Activated CD8-positive, alpha-beta memory T cell treated with anti-CD3 and anti-CD28 coated beads for 36 hours (primary cell): ENCODE measurements around the gene SAP30BP. TPM values are rescaled to one million over a fixed set of nuclear protein-coding genes. Genes with fewer than 3 reads are reported as not detected.

ENCODE experiments used
- CTCF ChIA-PET: fragments of 350-600 bp; sonication (Branson Sonifier 250); formaldehyde crosslinking; loops from one replicate; lab custom pipeline; 2021; ENCODE audit warnings: antibody characterized with exemption; lab: Charles Lee
- POLR2A ChIA-PET: fragments of 350-600 bp; sonication (Branson Sonifier 250); formaldehyde crosslinking; loops from one replicate; lab custom pipeline; 2021; ENCODE audit warnings: antibody characterized with exemption; lab: Charles Lee
- total RNA-seq, 2 experiments: library from RNA; stranded (reverse); gene quantifications; one replicate each; pipeline ENCODE4 v1.2.3, GENCODE V29; 2021

The SAP30BP gene
- total RNA-seq, 2 experiments from 2014 or later, result 98.1 to 103 TPM

- ChIA-PET POLR2A (no interaction called here), CTCF (interaction anchor here (1.6 to 2.1 kb wide), 2 partner anchors 8 to 16 kb away, joined by 5 to 12 read pairs; partner anchors contain the start of gene SMIM5)
Measured at GRCh38 chr17:75641343-75641742, 25.8 kb upstream of the SAP30BP start.

- ChIA-PET POLR2A (no interaction called here), CTCF (interaction anchor here (0.6 to 2.1 kb wide), 3 partner anchors 9 to 106 kb away, joined by 3 to 12 read pairs (median 5); partner anchors contain the start of gene SMIM5)
Measured at GRCh38 chr17:75642182-75642783, 24.9 kb upstream of the SAP30BP start.

GRCh38 chr17:75642784-75643642 lies 24.1 kb upstream of the SAP30BP start:
- ChIA-PET CTCF (interaction anchor here (2.1 to 5.3 kb wide), 2 partner anchors 9 to 10 kb away, joined by 12 to 35 read pairs; partner anchors contain the start of gene SMIM5), POLR2A (no interaction called here)

GRCh38 chr17:75643643-75644017 lies 23.5 kb upstream of the SAP30BP start:
- ChIA-PET POLR2A (no interaction called here), CTCF (interaction anchor here (1.4 to 5.3 kb wide), 2 partner anchors 10 to 107 kb away, joined by 5 to 35 read pairs; partner anchors contain the start of gene SMIM5)

- POLR2A ChIA-PET, result interaction anchor here (0.6 kb wide), 1 partner anchor 234 kb away, joined by 9 read pairs; no protein-coding TSS in a partner anchor
- CTCF ChIA-PET, result interaction anchor here (0.6 to 5.3 kb wide), 7 partner anchors 12 to 123 kb away, joined by 3 to 35 read pairs (median 3); partner anchors contain the start of gene SMIM5
Measured at GRCh38 chr17:75645501-75645888, 21.6 kb upstream of the SAP30BP start.

- ChIA-PET POLR2A (no interaction called here), CTCF (interaction anchor here (0.9 to 5.3 kb wide), 5 partner anchors 13 to 102 kb away, joined by 3 to 35 read pairs (median 4); partner anchors contain the start of genes RECQL5, SAP30BP and SMIM5)
Measured at GRCh38 chr17:75645889-75646637, 21.1 kb upstream of the SAP30BP start.

GRCh38 chr17:75646638-75646992 lies 20.5 kb upstream of the SAP30BP start:
- POLR2A ChIA-PET, result no interaction called here

GRCh38 chr17:75647061-75647460 lies 20.1 kb upstream of the SAP30BP start:
- POLR2A ChIA-PET, result no interaction called here
- CTCF ChIA-PET, result interaction anchor here (0.6 to 5.3 kb wide), 3 partner anchors 14 to 101 kb away, joined by 3 to 35 read pairs (median 4); partner anchors contain the start of genes RECQL5, SAP30BP and SMIM5

More at GRCh38 chr17:75646638-75646992, 20.5 kb upstream of the SAP30BP start:
- CTCF ChIA-PET, result interaction anchor here (0.6 to 5.3 kb wide), 4 partner anchors 13 to 101 kb away, joined by 3 to 35 read pairs (median 4); partner anchors contain the start of genes RECQL5, SAP30BP and SMIM5

GRCh38 chr17:75647921-75648320 lies 19.2 kb upstream of the SAP30BP start:
- ChIA-PET CTCF (interaction anchor here (0.7 to 5.3 kb wide), 2 partner anchors 14 to 102 kb away, joined by 3 to 35 read pairs; partner anchors contain the start of gene SMIM5), POLR2A (no interaction called here)

- ChIA-PET CTCF (interaction anchor here (1.2 to 1.8 kb wide), 3 partner anchors 16 to 100 kb away, joined by 3 to 9 read pairs (median 5); partner anchors contain the start of gene SMIM5), POLR2A (no interaction called here)
Measured at GRCh38 chr17:75649687-75650086, 17.5 kb upstream of the SAP30BP start.

- POLR2A ChIA-PET, result no interaction called here
- CTCF ChIA-PET, result interaction anchor here (1.3 to 8.3 kb wide), 2 partner anchors 18 to 99 kb away, joined by 3 to 49 read pairs; partner anchors contain the start of gene SMIM5
Measured at GRCh38 chr17:75650874-75651273, 16.3 kb upstream of the SAP30BP start.

GRCh38 chr17:75652341-75652740 lies 14.8 kb upstream of the SAP30BP start:
- ChIA-PET CTCF (interaction anchor here (0.6 to 8.3 kb wide), 6 partner anchors 19 to 101 kb away, joined by 3 to 49 read pairs (median 3); partner anchors contain the start of gene SMIM5), POLR2A (interaction anchor here (0.7 kb wide), 1 partner anchor 181 kb away, joined by 3 read pairs; no protein-coding TSS in a partner anchor)

- ChIA-PET POLR2A (interaction anchor here (0.7 kb wide), 1 partner anchor 181 kb away, joined by 3 read pairs; no protein-coding TSS in a partner anchor), CTCF (interaction anchor here (0.6 to 8.3 kb wide), 7 partner anchors 20 to 101 kb away, joined by 3 to 49 read pairs (median 3); partner anchors contain the start of gene SMIM5)
Measured at GRCh38 chr17:75652934-75653549, 14.1 kb upstream of the SAP30BP start.

- ChIA-PET POLR2A (no interaction called here), CTCF (interaction anchor here (0.6 to 8.3 kb wide), 3 partner anchors 21 to 213 kb away, joined by 3 to 49 read pairs (median 3); partner anchors contain the start of gene SMIM5)
Measured at GRCh38 chr17:75654176-75654575, 13.0 kb upstream of the SAP30BP start.

- CTCF ChIA-PET, result interaction anchor here (0.7 to 8.3 kb wide), 4 partner anchors 16 to 164 kb away, joined by 3 to 49 read pairs (median 6); partner anchors contain the start of genes GALK1 and SMIM5
- POLR2A ChIA-PET, result interaction anchor here (0.7 kb wide), 1 partner anchor 431 kb away, joined by 10 read pairs; no protein-coding TSS in a partner anchor
Measured at GRCh38 chr17:75658237-75658636, 8.9 kb upstream of the SAP30BP start.

- POLR2A ChIA-PET, result no interaction called here
- CTCF ChIA-PET, result no interaction called here
Measured at GRCh38 chr17:75661531-75661930, 5.6 kb upstream of the SAP30BP start.

- ChIA-PET POLR2A (no interaction called here), CTCF (no interaction called here)
Measured at GRCh38 chr17:75662511-75662910, 4.6 kb upstream of the SAP30BP start.
